ENCODE results near the gene RTTN. TPM values are rescaled to one million over a fixed set of nuclear protein-coding genes. Genes with fewer than 3 reads are reported as not detected.

The RTTN gene
- total and polyA plus RNA-seq, 2 of the 4 experiments (the other 2 are of a cell fraction): 5.8 to 19.9 TPM

DNA sequence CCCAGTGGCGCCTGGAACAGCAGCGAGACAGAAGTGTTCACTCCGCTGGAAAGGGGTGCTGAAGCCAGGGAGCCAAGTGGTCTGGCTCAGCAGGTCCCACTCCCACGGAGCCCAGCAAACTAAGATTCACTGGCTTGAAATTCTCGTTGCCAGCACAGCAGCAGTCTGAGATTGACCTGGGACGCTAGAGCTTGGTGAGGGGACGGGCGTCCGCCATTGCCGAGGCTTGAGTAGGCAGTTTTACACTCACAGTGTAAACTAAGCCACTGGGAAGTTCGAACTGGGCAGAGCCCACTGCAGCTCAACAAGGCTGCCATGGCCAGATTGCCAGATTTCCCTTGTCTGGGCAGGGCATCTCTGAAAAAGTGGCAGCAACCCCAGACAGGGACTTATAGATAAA, 94.8 kb downstream of the RTTN start:
- Histone ChIP-seq H2BK20ac (ENCODE audit: low read depth, low read length) (no peak overlapping the region), H3K14ac (replicated peaks; ENCODE audit: low read depth, low read length) (no peak overlapping the region), H3K4ac (ENCODE audit: low read depth, low read length) (no peak overlapping the region), H2BK15ac (ENCODE audit: low read depth, low read length) (no peak overlapping the region), H3K18ac (ENCODE audit: low read depth, low read length) (no peak overlapping the region), H3K4me2 (ENCODE audit: low read depth, low read length) (no peak overlapping the region), H4K8ac (ENCODE audit: low read depth in 2 of 2, low read length in 2 of 2) (no peak overlapping the region), H3K9ac (ENCODE audit: low read depth, low read length) (no peak overlapping the region), H3K4me1 (ENCODE audit: control insufficient read depth, insufficient read depth, low read length) (no peaks in the 10 kb centered on the region), H3K9me3 (ENCODE audit: control insufficient read depth, insufficient read depth, low read length) (no peaks in the 10 kb centered on the region), H2AK5ac (ENCODE audit: low read depth, low read length) (no peak overlapping the region), H4K91ac (ENCODE audit: insufficient read depth, low read depth, low read length) (no peak overlapping the region), H4K5ac (ENCODE audit: low read depth, low read length) (no peak overlapping the region), H3K36me3 (ENCODE audit: control insufficient read depth, insufficient read depth, low read length) (no peaks in the 10 kb centered on the region), H4K20me1 (ENCODE audit: insufficient read depth, low read length) (no peaks in the 10 kb centered on the region), H2BK5ac (ENCODE audit: low read depth, low read length, poor library complexity, severe bottlenecking) (no peak overlapping the region), H3K27me3 (ENCODE audit: control insufficient read depth, insufficient read depth, low read length) (no peaks in the 10 kb centered on the region), H3K4me3 (ENCODE audit: insufficient read depth, low read depth, low read length) (no peak overlapping the region), H3K23ac (ENCODE audit: low read depth, low read length) (no peak overlapping the region), H3K56ac (ENCODE audit: extremely low read depth, insufficient read depth, low read length) (no peak overlapping the region), H3K9me1 (ENCODE audit: insufficient read depth, low read length) (no peaks in the 10 kb centered on the region), H2AK9ac (replicated peaks; ENCODE audit: low read depth, low read length, poor library complexity) (no peak overlapping the region), H3K79me1 (ENCODE audit: low read depth in 1 of 2, low read length in 2 of 2) (no peaks in the 10 kb centered on the region; a peak in 1 of 4 replicates), H2AFZ (replicated peaks; ENCODE audit: low read length, poor library complexity) (no peak overlapping the region), H2BK120ac (ENCODE audit: low read depth, low read length) (no peak overlapping the region), H3K27ac (ENCODE audit: insufficient read depth, low read length) (no peak overlapping the region)
- TF ChIP-seq RCOR1 (IDR thresholded peaks at IDR 0.05; ENCODE audit: insufficient replicate concordance, low read length): no peak
- no peak for TF ChIP-seq CHD1 (IDR thresholded peaks at IDR 0.05; ENCODE audit: low read depth, low read length)
- TF ChIP-seq RAD21 (IDR thresholded peaks at IDR 0.05; ENCODE audit: low read length): no peak
- TF ChIP-seq, protein P1, sequence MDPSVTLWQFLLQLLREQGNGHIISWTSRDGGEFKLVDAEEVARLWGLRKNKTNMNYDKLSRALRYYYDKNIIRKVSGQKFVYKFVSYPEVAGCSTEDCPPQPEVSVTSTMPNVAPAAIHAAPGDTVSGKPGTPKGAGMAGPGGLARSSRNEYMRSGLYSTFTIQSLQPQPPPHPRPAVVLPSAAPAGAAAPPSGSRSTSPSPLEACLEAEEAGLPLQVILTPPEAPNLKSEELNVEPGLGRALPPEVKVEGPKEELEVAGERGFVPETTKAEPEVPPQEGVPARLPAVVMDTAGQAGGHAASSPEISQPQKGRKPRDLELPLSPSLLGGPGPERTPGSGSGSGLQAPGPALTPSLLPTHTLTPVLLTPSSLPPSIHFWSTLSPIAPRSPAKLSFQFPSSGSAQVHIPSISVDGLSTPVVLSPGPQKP (IDR thresholded peaks at IDR 0.05; ENCODE audit: borderline replicate concordance, low read depth, low read length): no peak
- no peak for TF ChIP-seq MXI1 (IDR thresholded peaks at IDR 0.05; ENCODE audit: borderline replicate concordance, low read depth, low read length)
- TF ChIP-seq, protein P2, sequence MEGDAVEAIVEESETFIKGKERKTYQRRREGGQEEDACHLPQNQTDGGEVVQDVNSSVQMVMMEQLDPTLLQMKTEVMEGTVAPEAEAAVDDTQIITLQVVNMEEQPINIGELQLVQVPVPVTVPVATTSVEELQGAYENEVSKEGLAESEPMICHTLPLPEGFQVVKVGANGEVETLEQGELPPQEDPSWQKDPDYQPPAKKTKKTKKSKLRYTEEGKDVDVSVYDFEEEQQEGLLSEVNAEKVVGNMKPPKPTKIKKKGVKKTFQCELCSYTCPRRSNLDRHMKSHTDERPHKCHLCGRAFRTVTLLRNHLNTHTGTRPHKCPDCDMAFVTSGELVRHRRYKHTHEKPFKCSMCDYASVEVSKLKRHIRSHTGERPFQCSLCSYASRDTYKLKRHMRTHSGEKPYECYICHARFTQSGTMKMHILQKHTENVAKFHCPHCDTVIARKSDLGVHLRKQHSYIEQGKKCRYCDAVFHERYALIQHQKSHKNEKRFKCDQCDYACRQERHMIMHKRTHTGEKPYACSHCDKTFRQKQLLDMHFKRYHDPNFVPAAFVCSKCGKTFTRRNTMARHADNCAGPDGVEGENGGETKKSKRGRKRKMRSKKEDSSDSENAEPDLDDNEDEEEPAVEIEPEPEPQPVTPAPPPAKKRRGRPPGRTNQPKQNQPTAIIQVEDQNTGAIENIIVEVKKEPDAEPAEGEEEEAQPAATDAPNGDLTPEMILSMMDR (conservative IDR thresholded peaks at IDR 0.05; ENCODE audit: low read depth, low read length): no peak
- no peak for TF ChIP-seq MAFK (IDR thresholded peaks at IDR 0.05; ENCODE audit: low read depth, low read length)
- no peak for TF ChIP-seq MAZ (IDR thresholded peaks at IDR 0.05; ENCODE audit: borderline replicate concordance, low read depth, low read length)
- no peak for TF ChIP-seq USF2 (IDR thresholded peaks at IDR 0.05; ENCODE audit: low read depth, low read length)
- no peak for TF ChIP-seq POLR2A (IDR thresholded peaks at IDR 0.05; ENCODE audit: low read depth, low read length)
- no peak for TF ChIP-seq BHLHE40 (IDR thresholded peaks at IDR 0.05; ENCODE audit: low read depth, low read length)
- dilution Hi-C loops (cut with HindIII; ENCODE audit: low sequenced_read_pairs, unreplicated experiment) (no loop called here), in situ Hi-C loops (cut with MboI; ENCODE audit: low sequenced_read_pairs) (no loop called here), intact Hi-C loops (cut with micrococcal nuclease) (no loop called here)
- DNase-seq (no peak), ATAC-seq (ENCODE audit: low read depth) (no peak)
- ChIA-PET POLR2A (ENCODE audit: unreplicated experiment) (no interaction called here), CTCF (no interaction called here)
- BruUV-seq (replicated peaks): no TSS peak
- WGBS, 2 experiments (ENCODE audit: extremely low coverage in 2 of 2, insufficient read length in 1 of 2): 94% methylated on average over 3 of the region's 11 CpGs; no CpG with 5 or more reads in 1 of the 2 experiments
